Measurements from ENCODE around the gene STAT3.
"Not testable (repeated sequence)": the region's sequence is repeated elsewhere in the genome, so short reads cannot be mapped to it uniquely, and the experiment has no call there.

STAT3 gene

GRCh38 chr17:42409523-42410318 is 21.5 kb upstream of the STAT3 start:
- no peak for DNase-seq (ENCODE audit: low read depth)

- DNase-seq (ENCODE audit: low read depth) = no peak
Observed at GRCh38 chr17:42408061-42408460, 19.8 kb upstream of the STAT3 start.

GRCh38 chr17:42407289-42407836 is 19.1 kb upstream of the STAT3 start:
- no peak for DNase-seq (ENCODE audit: low read depth)

GRCh38 chr17:42406615-42407288 is 18.5 kb upstream of the STAT3 start:
- no peak for DNase-seq (ENCODE audit: low read depth)

GRCh38 chr17:42405963-42406495 is 17.8 kb upstream of the STAT3 start:
- no peak for DNase-seq (ENCODE audit: low read depth)

GRCh38 chr17:42405076-42405475 is 16.8 kb upstream of the STAT3 start:
- no peak for DNase-seq (ENCODE audit: low read depth)

- DNase-seq (ENCODE audit: low read depth) = no peak
Observed at GRCh38 chr17:42404326-42405055, 16.2 kb upstream of the STAT3 start.

- no peak for DNase-seq (ENCODE audit: low read depth)
Observed at GRCh38 chr17:42403150-42403549, 14.9 kb upstream of the STAT3 start.

GRCh38 chr17:42402117-42402516 is 13.9 kb upstream of the STAT3 start:
- no peak for DNase-seq (ENCODE audit: low read depth)

- DNase-seq (ENCODE audit: low read depth) = not testable (repeated sequence)
Observed at GRCh38 chr17:42400844-42401375, 12.7 kb upstream of the STAT3 start.

- DNase-seq (ENCODE audit: low read depth) = no peak
Observed at GRCh38 chr17:42399948-42400843, 12.0 kb upstream of the STAT3 start.

GRCh38 chr17:42399121-42399520 is 10.9 kb upstream of the STAT3 start:
- DNase-seq (ENCODE audit: low read depth) = no peak

GRCh38 chr17:42395601-42396000 is 7.4 kb upstream of the STAT3 start:
- DNase-seq (ENCODE audit: low read depth) = not testable (repeated sequence)

- DNase-seq (ENCODE audit: low read depth) = no peak
Observed at GRCh38 chr17:42394838-42395237, 6.6 kb upstream of the STAT3 start.

GRCh38 chr17:42392692-42393415 is 4.6 kb upstream of the STAT3 start:
- DNase-seq (ENCODE audit: low read depth) = no peak

- DNase-seq (ENCODE audit: low read depth) = not testable (repeated sequence)
Observed at GRCh38 chr17:42391439-42391838, 3.2 kb upstream of the STAT3 start.

GRCh38 chr17:42389899-42390298 is 1.7 kb upstream of the STAT3 start:
- DNase-seq (ENCODE audit: low read depth) = no peak

- no peak for DNase-seq (ENCODE audit: low read depth)
Observed at GRCh38 chr17:42389135-42389417, 834 bp upstream of the STAT3 start.

- no peak for DNase-seq (ENCODE audit: low read depth)
Observed at GRCh38 chr17:42387661-42388380, 421 bp downstream of the STAT3 start.

All from HS-5 (cell line).